Activated naive CD4-positive, alpha-beta T cell (primary cell): ENCODE measurements around the gene PROK1.

Experiments used
- DNase-seq, 4 experiments: peaks; one replicate each; lab custom pipeline; 2025; lab: John Stamatoyannopoulos, UW

The PROK1 gene

GRCh38 chr1:110465038-110465813 is 14.3 kb downstream of the PROK1 start:
- no peak for DNase-seq

GRCh38 chr1:110465814-110466380 is 14.9 kb downstream of the PROK1 start:
- DNase-seq: no peak

DNA sequence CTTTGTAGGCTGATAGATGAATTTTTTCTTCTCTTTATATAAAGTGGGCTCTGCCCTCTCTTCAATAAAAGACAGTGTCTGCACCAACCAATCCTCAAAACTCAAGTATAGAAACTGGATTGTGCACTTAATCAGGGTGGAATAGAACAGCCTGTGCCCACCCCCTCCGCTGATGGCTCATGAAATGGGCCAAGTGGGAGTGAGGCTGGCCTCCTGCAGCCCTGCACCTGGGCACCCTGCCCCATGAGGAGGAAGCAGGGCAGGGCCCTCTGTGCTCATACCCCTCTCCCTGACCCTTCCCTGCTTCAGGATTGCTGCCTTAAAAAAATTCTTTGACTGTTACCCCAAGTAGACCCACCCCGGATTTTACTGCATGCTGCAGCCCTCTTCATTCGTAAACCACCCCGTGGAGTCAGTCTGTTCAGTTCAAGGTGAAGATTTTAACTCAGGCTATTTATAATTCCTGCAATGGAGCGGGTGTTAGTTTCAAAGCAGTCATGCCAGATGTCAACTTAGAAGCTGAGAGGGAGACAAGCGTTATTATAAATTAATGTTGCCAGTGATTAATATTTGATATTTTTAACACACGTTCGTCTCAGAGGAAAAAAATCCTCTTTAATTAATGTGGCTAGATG is 15.8 kb downstream of the PROK1 start:
- DNase-seq: no peak

DNA sequence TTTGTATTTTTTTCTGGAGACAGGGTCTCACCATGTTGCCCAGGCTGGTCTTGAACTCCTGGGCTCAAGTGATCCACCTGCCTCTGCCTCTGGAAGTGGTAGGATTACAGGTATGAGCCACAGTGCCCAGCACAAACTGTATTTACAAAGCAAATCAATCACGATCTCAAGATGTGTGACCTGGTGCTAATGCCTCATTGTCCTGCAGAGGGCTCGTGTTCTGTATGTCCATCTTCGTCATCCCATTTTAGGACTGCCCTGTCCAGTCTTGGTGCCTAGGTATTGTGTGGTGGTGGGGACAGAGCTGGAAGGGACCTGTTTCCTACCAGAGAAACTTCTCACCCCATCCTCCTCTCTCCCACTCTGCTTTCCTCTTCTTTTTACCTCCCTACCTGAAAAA is 20.2 kb downstream of the PROK1 start:
- DNase-seq: no peak

DNA sequence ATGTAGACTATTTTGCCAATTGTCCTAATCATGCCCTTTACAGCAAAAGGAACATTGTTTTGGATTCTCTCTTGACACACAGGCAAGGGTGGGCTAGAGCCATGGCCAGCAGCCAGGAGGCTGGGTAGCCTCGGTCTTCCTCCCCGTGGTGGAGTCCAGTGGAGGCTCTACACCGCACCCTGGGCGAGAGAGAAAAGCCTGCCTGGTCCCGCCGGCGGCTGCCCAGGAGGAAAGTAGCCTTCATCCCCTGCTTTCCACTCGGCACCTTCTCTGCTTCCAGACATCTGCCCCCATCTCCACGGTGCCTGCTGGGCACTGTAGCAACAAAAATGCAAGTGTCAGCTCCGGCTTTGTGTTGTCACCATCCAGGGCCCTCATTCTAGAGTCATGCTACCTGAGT is 21.6 kb downstream of the PROK1 start:
- no peak for DNase-seq

- DNase-seq: no peak
Measured at GRCh38 chr1:110474444-110474843, 23.5 kb downstream of the PROK1 start.

DNA sequence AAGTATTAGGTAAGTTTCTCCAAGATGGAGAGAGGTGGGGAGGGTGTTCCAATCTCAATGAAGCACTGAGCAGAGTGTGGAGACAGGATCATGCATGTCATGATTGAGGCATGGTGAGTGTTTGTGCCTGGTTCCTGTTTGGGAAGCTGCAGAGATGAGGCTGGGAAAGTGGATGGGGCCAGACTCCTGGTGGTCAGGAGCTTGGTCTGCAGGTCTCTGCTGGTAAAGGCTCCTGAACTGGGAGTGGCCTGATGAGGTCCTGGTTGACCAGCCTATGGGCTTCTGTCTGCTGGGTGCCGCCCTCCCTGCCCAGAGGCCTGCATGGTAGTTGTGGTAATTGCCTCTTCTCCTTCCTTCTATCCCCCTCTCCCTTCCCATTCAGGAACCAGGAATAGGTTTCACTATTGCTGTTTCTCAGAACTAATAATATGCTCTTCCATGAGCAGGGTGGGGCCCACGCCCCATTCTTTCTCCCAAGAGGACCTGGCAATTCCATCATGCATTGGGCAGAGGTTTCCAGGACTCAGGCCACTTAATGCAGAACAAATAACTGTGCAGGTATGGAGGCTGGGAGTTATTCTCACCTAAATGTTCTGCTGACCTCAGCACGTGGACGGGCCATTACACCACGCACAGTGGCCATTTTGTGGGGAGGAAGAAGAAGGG is 24.5 kb downstream of the PROK1 start:
- no peak for DNase-seq

DNA sequence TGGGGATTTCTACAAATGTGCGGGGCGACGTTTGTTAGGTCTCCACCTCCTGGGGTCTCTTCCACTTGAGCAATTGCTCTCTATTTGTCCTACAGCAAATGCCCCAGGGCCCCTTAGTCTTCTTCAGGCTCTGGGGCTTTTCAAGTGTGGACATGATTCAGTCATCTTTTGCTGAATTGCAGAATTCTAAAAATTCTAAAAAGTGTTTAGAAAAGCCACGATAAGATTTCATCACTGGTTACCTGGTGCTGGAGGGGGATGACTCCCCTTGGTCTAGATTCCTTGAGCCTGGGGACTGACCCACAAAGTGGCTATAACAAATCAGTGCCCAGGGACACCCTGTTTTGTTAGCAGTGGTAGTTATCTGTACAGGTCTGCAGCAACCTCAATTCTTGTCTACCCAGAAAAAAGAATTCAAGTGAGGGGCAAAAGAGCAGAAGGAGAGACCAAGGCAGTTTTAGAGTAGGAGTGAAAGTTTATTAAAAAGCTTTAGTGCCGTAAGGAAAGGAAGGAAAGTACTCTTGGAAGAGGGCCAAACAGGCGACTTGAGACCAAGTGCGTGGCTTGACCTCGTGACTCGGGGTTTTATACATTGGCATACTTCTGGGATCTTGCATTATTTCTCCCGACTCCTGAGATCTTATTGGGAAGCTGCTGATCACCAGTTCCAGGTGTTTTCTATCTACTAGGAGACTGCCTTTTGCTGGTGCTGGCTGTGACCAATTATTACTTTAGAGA is 25.2 kb downstream of the PROK1 start:
- no peak for DNase-seq

GRCh38 chr1:110477041-110477440 is 26.1 kb downstream of the PROK1 start:
- no peak for DNase-seq

DNA sequence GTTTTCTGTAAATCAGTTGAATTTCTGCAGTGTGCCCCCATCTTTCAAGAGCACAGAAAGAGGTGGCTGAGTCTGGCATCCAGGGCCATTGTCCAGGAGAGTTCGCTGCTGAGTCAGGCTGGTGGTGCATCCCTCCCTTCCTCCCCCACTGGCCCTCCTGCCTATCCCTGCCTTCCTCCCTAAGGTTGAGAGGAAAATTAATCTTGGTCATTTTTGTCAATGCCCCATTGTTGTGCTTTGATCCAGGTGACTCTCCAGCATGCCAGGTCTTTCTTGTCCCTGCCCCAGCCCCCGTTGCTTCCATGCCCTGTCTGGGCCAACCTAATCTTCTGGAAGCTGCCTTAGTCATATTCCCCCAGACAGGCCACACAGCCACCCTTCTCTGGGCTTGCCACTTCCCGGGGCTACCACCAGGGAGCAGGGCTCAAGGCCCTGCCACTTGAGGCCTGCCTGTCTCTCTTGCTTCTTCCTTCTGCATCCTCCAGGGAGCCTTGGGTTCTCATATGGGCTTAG is 26.6 kb downstream of the PROK1 start:
- no peak for DNase-seq

DNA sequence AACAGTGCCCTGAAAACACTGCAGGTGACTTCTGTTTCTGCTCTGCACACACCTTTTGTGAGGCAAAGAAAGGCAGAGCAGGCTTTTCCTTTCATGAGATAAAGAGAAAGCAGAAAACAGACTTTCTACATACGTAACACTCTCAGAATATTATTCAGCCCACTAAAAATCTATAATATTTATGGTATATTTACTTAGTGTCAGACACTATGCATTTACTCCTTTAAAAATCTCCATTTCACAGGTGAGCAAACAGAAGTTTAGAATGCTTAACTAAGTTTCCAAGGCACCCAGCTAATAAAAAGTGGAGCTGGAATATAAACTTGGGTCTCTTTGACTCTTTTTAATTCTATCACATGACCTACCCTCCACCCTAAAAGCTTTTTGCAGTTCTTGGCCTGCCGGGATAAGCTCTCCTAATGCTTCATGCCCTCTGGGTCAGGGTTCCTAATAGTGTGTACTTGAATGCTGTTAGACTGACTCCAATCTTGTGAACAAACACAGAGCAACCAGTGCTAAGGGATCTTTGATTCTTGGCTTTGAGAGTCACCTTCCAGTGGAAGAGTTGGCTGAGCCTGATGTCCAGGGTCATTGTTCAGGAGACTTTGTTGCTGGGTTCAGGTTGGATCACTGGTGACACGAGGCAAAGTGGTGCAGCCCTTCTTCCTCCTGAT is 27.2 kb downstream of the PROK1 start:
- no peak for DNase-seq

DNA sequence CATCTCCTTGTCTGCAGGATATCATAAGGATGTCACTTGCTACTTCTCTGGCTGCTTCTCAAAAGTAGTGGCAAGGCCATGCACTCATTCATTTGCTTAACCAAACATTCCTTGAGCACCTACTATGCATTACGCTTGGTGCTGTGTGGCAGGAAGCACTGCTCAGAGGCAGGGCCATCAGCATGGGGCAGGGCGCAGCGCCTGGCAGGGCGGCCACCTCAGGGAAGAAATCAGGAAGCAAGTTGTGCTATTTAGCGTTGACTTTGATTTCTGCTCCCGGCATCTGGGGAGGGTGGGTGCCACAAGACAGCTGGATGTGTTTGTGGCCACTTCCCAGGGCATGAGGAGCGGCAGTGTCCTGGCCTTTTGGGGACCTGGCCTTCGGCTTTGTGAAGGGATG is 27.9 kb downstream of the PROK1 start:
- no peak for DNase-seq

DNA sequence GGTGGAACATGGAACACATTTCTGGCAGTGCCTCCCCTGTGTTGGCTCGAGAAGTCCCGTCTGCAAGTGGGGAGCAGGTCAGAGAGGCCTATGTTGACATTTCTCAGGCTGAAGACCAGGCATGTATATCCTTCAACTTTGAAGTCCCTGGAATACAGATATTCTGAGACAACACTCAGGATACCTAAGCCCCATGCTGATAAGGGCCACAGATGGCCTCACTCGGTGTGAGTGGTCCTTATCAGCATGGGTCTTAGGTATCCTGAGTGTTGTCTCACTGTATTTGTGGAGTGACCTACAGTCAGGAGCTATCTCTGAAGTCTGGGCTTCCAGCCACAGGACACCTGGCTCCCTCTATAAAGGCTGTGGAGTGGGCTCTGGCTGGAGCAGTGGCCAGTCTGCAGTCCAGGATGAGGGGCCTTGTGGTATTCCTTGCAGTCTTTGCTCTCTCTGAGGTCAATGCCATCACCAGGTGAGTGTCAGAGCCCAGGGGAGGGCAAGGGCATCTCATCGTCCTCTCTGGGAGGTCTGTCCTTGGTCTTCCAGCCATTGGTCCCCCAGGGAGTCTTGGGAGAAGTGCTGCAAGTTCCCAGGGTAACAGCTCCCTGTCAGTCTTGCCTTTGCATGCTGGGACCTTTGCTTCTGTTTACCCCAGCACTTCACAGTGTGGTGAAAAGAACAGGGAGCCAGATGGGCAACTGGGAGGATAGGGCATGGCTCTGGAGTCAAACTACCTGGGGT is 29.6 kb downstream of the PROK1 start:
- no peak for DNase-seq

DNA sequence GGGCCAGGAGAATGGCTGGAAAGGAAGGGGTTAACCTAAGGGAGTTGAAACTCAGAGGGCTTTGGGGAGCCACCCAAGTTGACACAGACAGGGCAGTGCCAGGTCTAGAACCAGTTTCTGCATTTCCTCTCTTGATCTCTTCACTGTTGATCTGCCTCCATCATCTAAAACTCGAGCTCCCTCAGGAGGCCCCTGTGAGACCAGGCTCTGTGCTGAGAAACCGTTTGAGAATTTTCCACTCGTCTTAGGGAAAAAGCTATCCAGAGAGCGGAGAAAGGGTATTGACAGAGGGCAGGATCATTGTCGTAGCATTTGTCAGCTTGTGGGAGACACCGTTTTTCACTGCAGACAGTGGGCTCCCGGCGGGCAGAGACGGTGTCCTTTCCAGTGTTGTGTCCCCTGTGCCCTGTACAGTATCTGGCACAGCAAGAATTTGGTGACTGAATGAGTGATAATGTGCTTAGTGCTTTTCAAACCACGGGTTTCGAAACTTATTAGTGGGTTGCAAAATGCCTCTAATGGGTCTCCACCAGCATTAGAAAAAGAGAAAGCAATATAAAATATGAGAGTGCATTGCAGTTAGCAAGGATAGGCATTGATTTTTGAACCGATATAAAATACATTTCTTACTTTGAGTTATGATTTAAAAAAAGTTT is 31.1 kb downstream of the PROK1 start:
- no peak for DNase-seq

GRCh38 chr1:110482662-110483307 is 31.8 kb downstream of the PROK1 start:
- DNase-seq: no peak

- DNase-seq: no peak
Measured at GRCh38 chr1:110483308-110483685, 32.3 kb downstream of the PROK1 start.

GRCh38 chr1:110484801-110485200 is 33.9 kb downstream of the PROK1 start:
- DNase-seq: no peak

DNA sequence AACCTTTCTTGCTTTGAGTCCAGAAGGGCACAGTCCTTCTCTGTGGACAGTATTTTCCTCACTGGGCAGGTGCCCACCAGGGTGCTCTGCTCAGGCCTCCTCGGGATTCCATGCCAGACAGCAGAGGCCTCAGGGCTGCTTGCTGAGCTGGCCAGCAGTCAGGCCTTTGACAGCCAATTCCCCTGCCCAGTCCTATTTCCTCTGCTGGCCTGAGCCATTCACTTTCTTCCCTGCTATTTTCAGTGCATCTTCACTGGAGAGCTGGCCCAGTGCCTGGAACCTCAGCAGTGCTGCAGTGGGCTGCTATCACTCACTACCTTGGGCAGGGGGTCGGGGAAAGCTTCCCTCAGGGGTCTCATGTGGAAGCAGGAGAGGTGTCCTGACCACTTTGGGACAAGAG is 34.8 kb downstream of the PROK1 start:
- DNase-seq: no peak

- DNase-seq: no peak
Measured at GRCh38 chr1:110487726-110488125, 36.8 kb downstream of the PROK1 start.

DNA sequence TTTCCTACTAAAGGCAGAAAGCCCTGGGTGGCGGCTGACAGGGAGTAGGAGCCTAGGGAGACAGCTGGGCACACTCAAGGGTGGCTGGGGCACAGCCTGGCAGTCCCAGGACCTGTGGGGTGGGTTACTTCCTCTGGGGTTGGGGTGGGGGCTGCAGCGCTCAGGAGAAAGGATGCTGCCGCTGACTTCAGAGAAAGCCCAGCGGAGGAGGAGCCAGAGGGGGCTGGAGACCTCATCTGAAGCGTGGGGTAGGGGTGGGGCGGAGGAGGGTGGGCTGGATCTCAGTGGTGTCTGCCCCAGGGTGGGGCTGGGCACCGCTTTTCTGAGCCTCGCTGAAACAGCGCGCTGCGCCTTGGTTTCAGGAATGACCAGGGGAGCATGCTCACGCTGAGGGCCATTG is 37.2 kb downstream of the PROK1 start:
- no peak for DNase-seq
